HEK293T (cell line): ENCODE measurements around the gene NNMT.

Experiments used
- CTCF ChIA-PET: fragments of 350-600 bp; formaldehyde crosslinking; extraction: SDS; loops from one replicate; lab custom pipeline; 2021; ENCODE audit warnings: antibody characterized with exemption, inconsistent platforms; lab: Yijun Ruan, JAX
- POLR2A ChIA-PET: fragments of 350-600 bp; formaldehyde crosslinking; extraction: SDS; loops from one replicate; lab custom pipeline; 2020; ENCODE audit warnings: antibody characterized with exemption, inconsistent platforms; lab: Yijun Ruan, JAX
- DNase-seq: peaks from one replicate; pipeline ENCODE4 v3.0.0; 2012; ENCODE audit warnings: mixed read lengths; ENCODE audit errors: extremely low spot score
- ARNT ChIP-seq: fragments of 450-650 bp; IDR thresholded peaks from 2 replicates; pipeline ENCODE4 v1.6.1; 2017; ENCODE audit warnings: mild to moderate bottlenecking
- BHLHE40 ChIP-seq: fragments of 450-650 bp; IDR thresholded peaks from 2 replicates; pipeline ENCODE4 v1.6.1; 2016; ENCODE audit warnings: mild to moderate bottlenecking, moderate library complexity, borderline replicate concordance
- CTBP1 ChIP-seq: fragments of 450-650 bp; IDR thresholded peaks from 2 replicates; pipeline ENCODE4 v1.6.1; 2016; ENCODE audit warnings: borderline replicate concordance
- ELF4 ChIP-seq: fragments of 450-650 bp; IDR thresholded peaks from 2 replicates; pipeline ENCODE4 v1.6.1; 2017; ENCODE audit warnings: antibody characterized with exemption
- FOXA1 ChIP-seq: fragments of 450-650 bp; IDR thresholded peaks from 2 replicates; pipeline ENCODE4 v1.6.1; 2016; ENCODE audit warnings: mild to moderate bottlenecking
- FOXK2 ChIP-seq: fragments of 450-650 bp; IDR thresholded peaks from 2 replicates; pipeline ENCODE4 v1.6.1; 2016; ENCODE audit warnings: mild to moderate bottlenecking
- FOXM1 ChIP-seq: fragments of 450-650 bp; IDR thresholded peaks from 2 replicates; pipeline ENCODE4 v1.6.1; 2017; ENCODE audit warnings: mild to moderate bottlenecking, borderline replicate concordance
- HDGF ChIP-seq: fragments of 450-650 bp; IDR thresholded peaks from 2 replicates; pipeline ENCODE4 v1.6.1; 2017; ENCODE audit warnings: antibody characterized with exemption, borderline replicate concordance
- L3MBTL2 ChIP-seq: fragments of 450-650 bp; conservative IDR thresholded peaks from 2 replicates; pipeline ENCODE4 v1.6.1; 2016; ENCODE audit warnings: mild to moderate bottlenecking
- LEF1 ChIP-seq: fragments of 450-650 bp; IDR thresholded peaks from 2 replicates; pipeline ENCODE4 v1.6.1; 2017; ENCODE audit warnings: mild to moderate bottlenecking, borderline replicate concordance
- NFRKB ChIP-seq: fragments of 450-650 bp; IDR thresholded peaks from 2 replicates; pipeline ENCODE4 v1.6.1; 2016; ENCODE audit warnings: mild to moderate bottlenecking, moderate library complexity
- SP1 ChIP-seq: fragments of 450-650 bp; IDR thresholded peaks from 2 replicates; pipeline ENCODE4 v1.6.1; 2017
- SUZ12 ChIP-seq: fragments of 450-650 bp; IDR thresholded peaks from 2 replicates; pipeline ENCODE4 v1.6.1; 2016; ENCODE audit warnings: mild to moderate bottlenecking
- TARDBP ChIP-seq: fragments of 450-650 bp; IDR thresholded peaks from 2 replicates; pipeline ENCODE4 v1.6.1; 2016
- ZNF384 ChIP-seq: fragments of 450-650 bp; IDR thresholded peaks from 2 replicates; pipeline ENCODE4 v1.6.1; 2016
- TF ChIP-seq, protein P1 (sequence below): fragments of 450-650 bp; IDR thresholded peaks from 2 replicates; pipeline ENCODE4 v1.6.1; 2016

Gene NNMT

DNA sequence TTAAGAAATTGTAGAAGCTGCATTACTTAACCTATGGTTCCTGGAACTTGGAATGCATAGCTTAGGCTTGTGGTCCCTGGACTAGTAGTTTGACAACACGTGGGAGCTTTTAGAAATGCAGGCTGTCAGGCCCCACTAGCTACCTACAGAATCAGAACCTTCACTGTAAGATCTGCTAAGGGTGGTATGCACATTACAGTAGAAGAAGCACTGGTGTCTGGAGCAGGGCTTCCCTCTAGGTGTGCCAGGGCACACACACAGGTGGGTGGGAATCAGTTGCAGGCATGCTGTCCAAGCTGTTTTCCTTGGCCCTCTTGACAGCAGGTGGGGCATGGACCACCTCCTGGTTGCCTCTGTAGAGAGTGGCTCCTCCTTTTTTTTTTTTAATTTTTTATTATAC lies 8.8 kb downstream of the NNMT start:
- CTCF ChIA-PET: interaction anchor here (1.1 kb wide), 1 partner anchor 9 kb away, joined by 3 read pairs; no protein-coding TSS in a partner anchor
- no peak for DNase-seq
- no peak for TF ChIP-seq NFRKB
- TF ChIP-seq SP1: no peak
- TF ChIP-seq ARNT: no peak
- no peak for TF ChIP-seq CTBP1
- TF ChIP-seq LEF1: no peak
- TF ChIP-seq ELF4: no peak
- TF ChIP-seq L3MBTL2: no peak
- no peak for TF ChIP-seq ZNF384
- TF ChIP-seq SUZ12: no peak
- TF ChIP-seq FOXK2: no peak
- TF ChIP-seq, protein P1, sequence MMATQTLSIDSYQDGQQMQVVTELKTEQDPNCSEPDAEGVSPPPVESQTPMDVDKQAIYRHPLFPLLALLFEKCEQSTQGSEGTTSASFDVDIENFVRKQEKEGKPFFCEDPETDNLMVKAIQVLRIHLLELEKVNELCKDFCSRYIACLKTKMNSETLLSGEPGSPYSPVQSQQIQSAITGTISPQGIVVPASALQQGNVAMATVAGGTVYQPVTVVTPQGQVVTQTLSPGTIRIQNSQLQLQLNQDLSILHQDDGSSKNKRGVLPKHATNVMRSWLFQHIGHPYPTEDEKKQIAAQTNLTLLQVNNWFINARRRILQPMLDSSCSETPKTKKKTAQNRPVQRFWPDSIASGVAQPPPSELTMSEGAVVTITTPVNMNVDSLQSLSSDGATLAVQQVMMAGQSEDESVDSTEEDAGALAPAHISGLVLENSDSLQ: no peak
- TF ChIP-seq FOXM1: no peak
- no peak for TF ChIP-seq HDGF
- no peak for TF ChIP-seq BHLHE40
- no peak for TF ChIP-seq TARDBP
- POLR2A ChIA-PET: no interaction called here

DNA sequence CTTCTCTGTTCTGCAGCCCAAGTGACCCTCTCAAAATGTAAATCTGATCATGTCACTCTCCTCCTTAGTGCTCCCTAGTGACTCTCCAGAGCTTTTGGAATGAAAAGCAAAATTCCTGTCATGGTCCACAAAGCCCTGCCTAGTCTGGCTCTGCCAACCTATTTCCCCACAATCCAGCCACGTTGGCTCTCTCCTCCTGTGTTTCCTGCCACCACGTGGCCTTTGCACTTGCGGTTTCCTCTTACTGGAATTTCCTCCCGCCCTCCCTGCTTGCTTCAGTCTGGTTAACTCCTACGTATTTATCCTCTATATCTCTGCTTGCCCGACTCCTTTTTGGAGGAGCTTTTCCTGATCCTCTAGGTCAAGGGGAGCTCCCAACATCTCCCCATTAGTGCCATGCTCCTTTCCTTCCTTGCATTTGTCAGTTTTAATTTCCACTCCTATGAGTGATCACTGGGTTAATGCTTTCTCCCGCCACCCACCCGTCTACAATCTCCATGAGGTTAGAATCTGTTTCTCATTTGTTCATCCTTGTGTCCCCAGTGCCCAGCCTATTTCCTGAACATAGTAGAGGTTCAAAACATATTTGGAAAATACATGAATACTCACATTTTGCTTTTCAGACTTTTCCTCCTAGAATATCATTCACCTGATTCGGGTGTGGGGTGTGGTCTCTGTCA lies 11.5 kb downstream of the NNMT start:
- TF ChIP-seq FOXA1: no peak
- no peak for TF ChIP-seq SUZ12
- TF ChIP-seq L3MBTL2: 0 out of 2 replicates have a peak, but pooled peaks have one; percentile 19
- no peak for TF ChIP-seq TARDBP
- TF ChIP-seq HDGF: no peak
- no peak for TF ChIP-seq SP1
- POLR2A ChIA-PET: no interaction called here

GRCh38 chr11:114308689-114309089 lies 12.5 kb downstream of the NNMT start:
- TF ChIP-seq SUZ12: no peak
- no peak for TF ChIP-seq LEF1
- TF ChIP-seq FOXK2: no peak
- no peak for TF ChIP-seq SP1
- TF ChIP-seq NFRKB: no peak
- TF ChIP-seq CTBP1: no peak
- TF ChIP-seq ZNF384: no peak
- TF ChIP-seq TARDBP: no peak
- TF ChIP-seq L3MBTL2: no peak
- TF ChIP-seq, protein P1: no peak
- no peak for TF ChIP-seq ELF4
- TF ChIP-seq ARNT: no peak
- TF ChIP-seq HDGF: no peak
- TF ChIP-seq FOXA1: no peak
- TF ChIP-seq FOXM1: no peak
- TF ChIP-seq BHLHE40: no peak
- CTCF ChIA-PET: interaction anchor here (0.7 to 1.6 kb wide), 2 partner anchors 13 to 47 kb away, joined by 3 read pairs; partner anchors contain the start of gene NNMT
- POLR2A ChIA-PET: no interaction called here
- DNase-seq: no peak

More for the DNA sequence above, 11.5 kb downstream of the NNMT start:
- DNase-seq: no peak
- CTCF ChIA-PET: interaction anchor here (1.6 kb wide), 1 partner anchor 12 kb away, joined by 3 read pairs; the partner anchor contains the start of gene NNMT

- POLR2A ChIA-PET: no interaction called here
- TF ChIP-seq SUZ12 (no peak), HDGF (no peak), CTBP1 (no peak)
- CTCF ChIA-PET: interaction anchor here (0.7 kb wide), 1 partner anchor 48 kb away, joined by 3 read pairs; no protein-coding TSS in a partner anchor
- DNase-seq: no peak
Observed at GRCh38 chr11:114309517-114309916, 13.3 kb downstream of the NNMT start.

DNA sequence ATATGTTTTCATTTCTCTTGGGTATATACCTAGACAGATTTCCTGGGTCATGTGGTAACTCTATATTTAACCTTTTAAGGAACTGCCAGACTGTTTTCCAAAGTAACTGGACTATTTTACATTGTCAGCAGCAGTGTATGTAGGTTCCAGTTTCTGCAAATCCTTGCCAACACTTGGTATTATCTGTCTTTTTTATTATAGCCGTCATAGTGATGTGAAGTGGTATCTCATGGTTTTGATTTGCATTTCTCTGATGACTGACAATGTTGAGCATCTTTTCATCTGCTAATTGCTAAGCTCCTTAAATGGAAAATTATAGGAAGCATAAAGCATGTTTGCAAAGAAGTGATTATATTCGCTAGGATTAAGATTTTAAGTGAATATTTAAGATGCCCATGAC lies 13.9 kb downstream of the NNMT start:
- CTCF ChIA-PET: no interaction called here

DNA sequence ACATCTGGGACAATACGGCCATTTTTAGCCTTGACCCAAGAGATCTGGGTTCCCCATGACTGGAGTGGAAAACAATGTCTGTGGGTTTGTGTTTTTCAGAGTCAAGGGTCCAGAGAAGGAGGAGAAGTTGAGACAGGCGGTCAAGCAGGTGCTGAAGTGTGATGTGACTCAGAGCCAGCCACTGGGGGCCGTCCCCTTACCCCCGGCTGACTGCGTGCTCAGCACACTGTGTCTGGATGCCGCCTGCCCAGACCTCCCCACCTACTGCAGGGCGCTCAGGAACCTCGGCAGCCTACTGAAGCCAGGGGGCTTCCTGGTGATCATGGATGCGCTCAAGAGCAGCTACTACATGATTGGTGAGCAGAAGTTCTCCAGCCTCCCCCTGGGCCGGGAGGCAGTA lies 15.7 kb downstream of the NNMT start:
- ChIA-PET CTCF (no interaction called here), POLR2A (no interaction called here)
- no peak for DNase-seq
- no peak for TF ChIP-seq TARDBP
- TF ChIP-seq CTBP1: no peak
- no peak for TF ChIP-seq ELF4
- no peak for TF ChIP-seq SP1
- no peak for TF ChIP-seq LEF1
- TF ChIP-seq FOXK2: no peak
- no peak for TF ChIP-seq ZNF384

More for the DNA sequence above, 13.9 kb downstream of the NNMT start:
- POLR2A ChIA-PET: no interaction called here
- no peak for DNase-seq
- no peak for TF ChIP-seq FOXK2
- no peak for TF ChIP-seq SP1

DNA sequence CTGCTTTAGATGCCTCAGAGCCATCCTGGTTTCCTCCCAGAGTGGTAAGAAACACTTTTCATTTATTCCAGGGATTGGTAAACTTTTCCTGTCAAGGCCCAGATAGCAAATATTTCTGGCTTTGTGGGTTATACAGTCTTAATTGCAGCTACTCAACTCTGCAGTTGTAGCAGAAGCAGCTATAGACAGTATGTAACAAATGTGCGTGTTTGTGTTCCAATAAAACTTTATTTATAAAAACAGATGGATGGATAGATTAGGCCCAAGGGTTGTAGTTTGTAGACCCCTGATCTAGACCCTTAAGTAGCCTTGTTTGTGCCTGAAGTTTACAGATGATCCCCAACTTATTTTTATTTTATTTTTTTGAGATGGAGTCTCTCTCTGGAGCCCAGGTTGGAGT lies 17.9 kb downstream of the NNMT start:
- POLR2A ChIA-PET: no interaction called here
- CTCF ChIA-PET: no interaction called here

More for the DNA sequence above, 17.9 kb downstream of the NNMT start:
- TF ChIP-seq NFRKB: no peak
- no peak for TF ChIP-seq CTBP1
- TF ChIP-seq FOXK2: no peak
- TF ChIP-seq L3MBTL2: no peak
- TF ChIP-seq SUZ12: no peak
- no peak for DNase-seq
